Measurements from ENCODE around the gene REV3L.

GRCh38 chr6:111297776-111298175 lies 185.2 kb downstream of the REV3L start:
- TF ChIP-seq CTCF (IDR thresholded peaks at IDR 0.05), result no peak
- no peak for TF ChIP-seq JUN (IDR thresholded peaks at IDR 0.05)

All from A549 (cell line).